Activated gamma-delta T cell (primary cell): ENCODE measurements around the gene MACROD2.
"Not testable (repeated sequence)": the region's sequence is repeated elsewhere in the genome, so short reads cannot be mapped to it uniquely, and the experiment has no call there.

Experiments
- DNase-seq: peaks from one replicate; lab custom pipeline; 2025; lab: John Stamatoyannopoulos, UW

The MACROD2 gene

GRCh38 chr20:14266246-14266645 is 270.9 kb downstream of the MACROD2 start:
- DNase-seq: no peak

- DNase-seq: not testable (repeated sequence)
Measured at GRCh38 chr20:14270751-14271150, 275.4 kb downstream of the MACROD2 start.

- no peak for DNase-seq
Measured at GRCh38 chr20:14282140-14282539, 286.8 kb downstream of the MACROD2 start.

- DNase-seq: no peak
Measured at GRCh38 chr20:14284443-14284842, 289.1 kb downstream of the MACROD2 start.

- no peak for DNase-seq
Measured at GRCh38 chr20:14288341-14289330, 293.3 kb downstream of the MACROD2 start.

GRCh38 chr20:14291502-14291901 is 296.2 kb downstream of the MACROD2 start:
- DNase-seq: no peak

GRCh38 chr20:14295238-14295637 is 299.9 kb downstream of the MACROD2 start:
- DNase-seq: no peak

- no peak for DNase-seq
Measured at GRCh38 chr20:14295770-14296309, 300.5 kb downstream of the MACROD2 start.

GRCh38 chr20:14299831-14300230 is 304.5 kb downstream of the MACROD2 start:
- DNase-seq: no peak

- DNase-seq: no peak
Measured at GRCh38 chr20:14303106-14303505, 307.8 kb downstream of the MACROD2 start.

GRCh38 chr20:14303651-14304050 is 308.3 kb downstream of the MACROD2 start:
- DNase-seq: no peak

- DNase-seq: no peak
Measured at GRCh38 chr20:14304472-14304871, 309.2 kb downstream of the MACROD2 start.

GRCh38 chr20:14307956-14308355 is 312.6 kb downstream of the MACROD2 start:
- DNase-seq: no peak

GRCh38 chr20:14310977-14311627 is 315.8 kb downstream of the MACROD2 start:
- no peak for DNase-seq

- DNase-seq: no peak
Measured at GRCh38 chr20:14312001-14312400, 316.7 kb downstream of the MACROD2 start.

- DNase-seq: no peak
Measured at GRCh38 chr20:14313341-14314020, 318.2 kb downstream of the MACROD2 start.

GRCh38 chr20:14319704-14320103 is 324.4 kb downstream of the MACROD2 start:
- no peak for DNase-seq

GRCh38 chr20:14331646-14332045 is 336.3 kb downstream of the MACROD2 start:
- DNase-seq: no peak

- no peak for DNase-seq
Measured at GRCh38 chr20:14332866-14333265, 337.6 kb downstream of the MACROD2 start.

- DNase-seq: no peak
Measured at GRCh38 chr20:14333721-14334120, 338.4 kb downstream of the MACROD2 start.

GRCh38 chr20:14334306-14334930 is 339.1 kb downstream of the MACROD2 start:
- DNase-seq: no peak

- no peak for DNase-seq
Measured at GRCh38 chr20:14335052-14335451, 339.7 kb downstream of the MACROD2 start.
